Liver (tissue), 9 donors: ENCODE measurements around the gene STRA6. TPM values are rescaled to one million over a fixed set of nuclear protein-coding genes. Genes with fewer than 3 reads are reported as not detected.

Source experiments
- DNase-seq: peaks from one replicate; pipeline ENCODE4 v3.0.0-alpha.2; 2017; ENCODE audit warnings: low spot score
- H3K27ac ChIP-seq, 2 donors: one replicate each; pipeline ENCODE4 v1.7.0; 2013; ENCODE audit warnings: inconsistent platforms in 2 of 2, low read length in 2 of 2, control low read depth in 1 of 2, low read depth in 1 of 2, mild to moderate bottlenecking in 1 of 2
- H3K27me3 ChIP-seq, 4 donors: one replicate each; pipeline versions ENCODE4 v1.6.1 to v1.7.0; 2013; ENCODE audit warnings: low read length in 3 of 4, inconsistent platforms in 1 of 4, mild to moderate bottlenecking in 1 of 4, moderate library complexity in 1 of 4; ENCODE audit not compliant: control insufficient read depth in 4 of 4, insufficient read depth in 4 of 4
- H3K36me3 ChIP-seq, 4 donors: one replicate each; pipeline versions ENCODE4 v1.6.1 to v1.7.0; 2013; ENCODE audit warnings: low read length in 3 of 4, mild to moderate bottlenecking in 3 of 4, low read depth in 1 of 4, moderate library complexity in 1 of 4; ENCODE audit not compliant: control insufficient read depth in 4 of 4, insufficient read depth in 3 of 4
- H3K4me1 ChIP-seq, 4 donors: one replicate each; pipeline versions ENCODE4 v1.6.1 to v1.7.0; 2013; ENCODE audit warnings: low read length in 3 of 4, mild to moderate bottlenecking in 3 of 4, moderate library complexity in 1 of 4; ENCODE audit not compliant: control insufficient read depth in 4 of 4, insufficient read depth in 4 of 4
- H3K4me3 ChIP-seq, 3 donors: one replicate each; pipeline versions ENCODE4 v1.6.1 to v1.7.0; 2013; ENCODE audit warnings: low read length in 3 of 3, control low read depth in 1 of 3, low read depth in 1 of 3, mild to moderate bottlenecking in 1 of 3
- H3K9ac ChIP-seq, 2 donors: one replicate each; pipeline ENCODE4 v1.7.0; 2013; ENCODE audit warnings: low read length in 2 of 2, mild to moderate bottlenecking in 2 of 2, moderate library complexity in 2 of 2, control low read depth in 1 of 2, low read depth in 1 of 2
- H3K9me3 ChIP-seq, 4 donors: one replicate each; pipeline versions ENCODE4 v1.6.1 to v1.7.0; 2013; ENCODE audit warnings: low read length in 3 of 4; ENCODE audit not compliant: control insufficient read depth in 4 of 4
- ATF3 ChIP-seq: IDR thresholded peaks from 2 replicates; pipeline ENCODE4 v1.6.1; 2016; ENCODE audit warnings: antibody characterized with exemption
- EGR1 ChIP-seq, 2 donors: IDR thresholded peaks; 2 replicates each; pipeline ENCODE4 v1.6.1; 2016 to 2018; ENCODE audit warnings: antibody characterized with exemption in 2 of 2, low read depth in 2 of 2
- FOXA1 ChIP-seq: IDR thresholded peaks from 2 replicates; pipeline ENCODE4 v1.6.1; 2016; ENCODE audit warnings: antibody characterized with exemption
- GABPA ChIP-seq, 2 donors: IDR thresholded peaks in 1 of 2; conservative IDR thresholded peaks in 1 of 2; 2 replicates each; pipeline ENCODE4 v1.6.1; 2016; ENCODE audit warnings: antibody characterized with exemption in 2 of 2, mild to moderate bottlenecking in 1 of 2, moderate library complexity in 1 of 2
- HNF4G ChIP-seq: IDR thresholded peaks from 2 replicates; pipeline ENCODE4 v1.6.1; 2016; ENCODE audit warnings: antibody characterized with exemption
- JUND ChIP-seq, 2 donors: IDR thresholded peaks; 2 replicates each; pipeline ENCODE4 v1.6.1; 2016; ENCODE audit warnings: antibody characterized with exemption in 2 of 2
- MAX ChIP-seq: IDR thresholded peaks from 2 replicates; pipeline ENCODE4 v1.6.1; 2016; ENCODE audit warnings: antibody characterized with exemption
- RAD21 ChIP-seq, 2 donors: IDR thresholded peaks; 2 replicates each; pipeline ENCODE4 v1.6.1; 2016; ENCODE audit warnings: antibody characterized with exemption in 2 of 2, mild to moderate bottlenecking in 2 of 2
- REST ChIP-seq: IDR thresholded peaks from 2 replicates; pipeline ENCODE4 v1.6.1; 2016; ENCODE audit warnings: antibody characterized with exemption, mild to moderate bottlenecking
- RXRA ChIP-seq, 2 donors: IDR thresholded peaks; 2 replicates each; pipeline ENCODE4 v1.6.1; 2017 to 2018; ENCODE audit warnings: antibody characterized with exemption in 2 of 2, mild to moderate bottlenecking in 1 of 2
- SP1 ChIP-seq: IDR thresholded peaks from 2 replicates; pipeline ENCODE4 v1.6.1; 2018; ENCODE audit warnings: antibody characterized with exemption, mild to moderate bottlenecking
- YY1 ChIP-seq: IDR thresholded peaks from 2 replicates; pipeline ENCODE4 v1.6.1; 2016; ENCODE audit warnings: antibody characterized with exemption, mild to moderate bottlenecking
- WGBS: extraction: QIAGEN DNeasy Blood & Tissue Kit; methylation state at CpG from one replicate; pipeline ENCODE4 v1.1.7; 2013; 5-methylcytosine and 5-hydroxymethylcytosine counted together
- polyA plus RNA-seq, 2 donors: library from polyadenylated mRNA; stranded (reverse) in 1 of 2; unstranded in 1 of 2; fragments of 200-250 nt in 1 of 2; fragments of >200 nt in 1 of 2; fragmentation: Nextera tagmentation in 1 of 2; extraction: Ambion mirVana in 1 of 2; gene quantifications; one replicate each; pipeline versions ENCODE4 v1.2.1 to v1.2.3, GENCODE V29; 2013 to 2015
- total RNA-seq, 2 donors: library from RNA; depleted of rRNA; stranded (reverse); fragments of >200 nt; gene quantifications; one replicate each; pipeline ENCODE4 v1.2.3, GENCODE V29; 2014
- TF ChIP-seq, protein P1 (sequence below): IDR thresholded peaks from 2 replicates; pipeline ENCODE4 v1.6.1; 2016; ENCODE audit warnings: antibody characterized with exemption
- TF ChIP-seq, protein P2 (sequence below): fragments of 150-350 bp; IDR thresholded peaks from 2 replicates; pipeline ENCODE4 v1.5.1; 2017; ENCODE audit warnings: improper control_type of control experiment, low read depth, low read length; ENCODE audit not compliant: missing input control
- donor health status: healthy.
- donor health status: healthy.
- donor health status: healthy.
- donor health status: healthy.
- donor health status: healthy.

The STRA6 gene
- total and polyA plus RNA-seq, 4 donors, result 3.1 TPM; not detected in 3

- TF ChIP-seq, protein P1, sequence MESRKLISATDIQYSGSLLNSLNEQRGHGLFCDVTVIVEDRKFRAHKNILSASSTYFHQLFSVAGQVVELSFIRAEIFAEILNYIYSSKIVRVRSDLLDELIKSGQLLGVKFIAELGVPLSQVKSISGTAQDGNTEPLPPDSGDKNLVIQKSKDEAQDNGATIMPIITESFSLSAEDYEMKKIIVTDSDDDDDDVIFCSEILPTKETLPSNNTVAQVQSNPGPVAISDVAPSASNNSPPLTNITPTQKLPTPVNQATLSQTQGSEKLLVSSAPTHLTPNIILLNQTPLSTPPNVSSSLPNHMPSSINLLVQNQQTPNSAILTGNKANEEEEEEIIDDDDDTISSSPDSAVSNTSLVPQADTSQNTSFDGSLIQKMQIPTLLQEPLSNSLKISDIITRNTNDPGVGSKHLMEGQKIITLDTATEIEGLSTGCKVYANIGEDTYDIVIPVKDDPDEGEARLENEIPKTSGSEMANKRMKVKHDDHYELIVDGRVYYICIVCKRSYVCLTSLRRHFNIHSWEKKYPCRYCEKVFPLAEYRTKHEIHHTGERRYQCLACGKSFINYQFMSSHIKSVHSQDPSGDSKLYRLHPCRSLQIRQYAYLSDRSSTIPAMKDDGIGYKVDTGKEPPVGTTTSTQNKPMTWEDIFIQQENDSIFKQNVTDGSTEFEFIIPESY, result no peak
- TF ChIP-seq JUND (IDR thresholded peaks at IDR 0.05) (no peak), ATF3 (no peak), GABPA (IDR thresholded peaks at IDR 0.05 in 1 of 2, conservative IDR thresholded peaks at IDR 0.05 in 1 of 2) (no peak)
These were observed 2.2 kb downstream of the STRA6 start (continued) for GRCh38 chr15:74200412-74200815.

GRCh38 chr15:74199297-74199652 lies 3.3 kb downstream of the STRA6 start:
- Histone ChIP-seq H3K4me3 (no peak overlapping the region), H3K4me1 (no peaks in the 10 kb centered on the region), H3K9me3 (no peaks in the 10 kb centered on the region), H3K27ac (no peak overlapping the region), H3K36me3 (no peaks in the 10 kb centered on the region), H3K27me3 (peaks cover 0 to 6% (median 3%) of the 10 kb centered on the region in 4 donors), H3K9ac (no peak overlapping the region)
- no peak for TF ChIP-seq RXRA (IDR thresholded peaks at IDR 0.05)
- TF ChIP-seq HNF4G, result no peak
- TF ChIP-seq MAX, result no peak
- no peak for TF ChIP-seq REST
- DNase-seq, result no peak
- 90% methylated on average over 6 of the region's 6 CpGs for WGBS

DNA sequence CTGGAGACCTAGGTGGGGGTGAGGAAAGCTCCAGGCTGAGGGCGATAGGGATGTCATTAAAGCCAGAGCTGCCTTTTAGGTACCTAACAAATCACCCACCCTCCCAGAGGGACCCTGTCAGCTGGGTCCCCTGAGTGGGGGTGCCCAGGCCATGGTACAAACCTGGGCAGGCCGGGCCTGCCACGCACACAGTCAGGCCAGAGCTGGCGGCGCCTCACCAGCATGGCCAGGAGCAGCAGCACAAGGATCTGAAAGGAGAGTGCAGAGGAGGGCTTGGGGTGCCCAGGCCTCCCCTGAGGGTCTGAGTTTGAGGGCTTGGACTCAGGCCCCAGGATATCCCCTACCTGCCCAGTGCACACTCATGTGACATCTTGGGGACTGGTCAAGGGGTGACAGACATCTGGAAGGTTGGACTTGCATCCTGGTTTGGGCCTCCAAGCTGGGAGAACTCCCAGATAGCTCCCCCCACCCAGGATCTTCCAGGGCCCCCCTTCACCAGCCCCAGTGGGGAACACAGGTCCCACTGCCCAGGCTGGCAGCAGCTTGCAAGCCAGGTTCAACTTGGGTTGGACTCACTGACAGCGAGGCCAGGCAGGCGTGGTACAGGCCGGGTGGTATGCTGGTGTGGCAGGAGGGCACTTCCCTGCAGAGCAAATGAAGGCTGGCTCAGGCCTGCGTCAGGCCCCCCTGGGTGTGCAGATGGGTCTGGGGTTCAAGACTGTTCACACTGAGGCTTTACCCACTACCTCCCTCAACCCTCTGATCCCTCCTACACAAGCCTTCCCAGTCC lies 5.2 kb downstream of the STRA6 start:
- no peak for TF ChIP-seq HNF4G
- TF ChIP-seq EGR1 (IDR thresholded peaks at IDR 0.05; ENCODE audit: low read depth in 2 of 2), result no peak
- TF ChIP-seq, protein P1, result no peak
- TF ChIP-seq GABPA (IDR thresholded peaks at IDR 0.05 in 1 of 2, conservative IDR thresholded peaks at IDR 0.05 in 1 of 2), result no peak
- TF ChIP-seq RAD21 (IDR thresholded peaks at IDR 0.05), result no peak
- TF ChIP-seq YY1, result no peak
- no peak for TF ChIP-seq ATF3
- no peak for TF ChIP-seq JUND (IDR thresholded peaks at IDR 0.05)
- TF ChIP-seq, protein P2, sequence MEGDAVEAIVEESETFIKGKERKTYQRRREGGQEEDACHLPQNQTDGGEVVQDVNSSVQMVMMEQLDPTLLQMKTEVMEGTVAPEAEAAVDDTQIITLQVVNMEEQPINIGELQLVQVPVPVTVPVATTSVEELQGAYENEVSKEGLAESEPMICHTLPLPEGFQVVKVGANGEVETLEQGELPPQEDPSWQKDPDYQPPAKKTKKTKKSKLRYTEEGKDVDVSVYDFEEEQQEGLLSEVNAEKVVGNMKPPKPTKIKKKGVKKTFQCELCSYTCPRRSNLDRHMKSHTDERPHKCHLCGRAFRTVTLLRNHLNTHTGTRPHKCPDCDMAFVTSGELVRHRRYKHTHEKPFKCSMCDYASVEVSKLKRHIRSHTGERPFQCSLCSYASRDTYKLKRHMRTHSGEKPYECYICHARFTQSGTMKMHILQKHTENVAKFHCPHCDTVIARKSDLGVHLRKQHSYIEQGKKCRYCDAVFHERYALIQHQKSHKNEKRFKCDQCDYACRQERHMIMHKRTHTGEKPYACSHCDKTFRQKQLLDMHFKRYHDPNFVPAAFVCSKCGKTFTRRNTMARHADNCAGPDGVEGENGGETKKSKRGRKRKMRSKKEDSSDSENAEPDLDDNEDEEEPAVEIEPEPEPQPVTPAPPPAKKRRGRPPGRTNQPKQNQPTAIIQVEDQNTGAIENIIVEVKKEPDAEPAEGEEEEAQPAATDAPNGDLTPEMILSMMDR, result no peak
- no peak for TF ChIP-seq SP1
- no peak for TF ChIP-seq FOXA1
- Histone ChIP-seq H3K9me3 (no peaks in the 10 kb centered on the region), H3K4me1 (no peaks in the 10 kb centered on the region), H3K9ac (no peak overlapping the region), H3K27me3 (peaks cover 0 to 6% (median 0%) of the 10 kb centered on the region in 4 donors), H3K36me3 (no peaks in the 10 kb centered on the region), H3K4me3 (no peak overlapping the region), H3K27ac (no peak overlapping the region)
- DNase-seq, result no peak
- 95% methylated on average over 9 of the region's 9 CpGs for WGBS
